ENCODE data around the gene FILIP1L.

The FILIP1L gene

GRCh38 chr3:100039075-100039474 is 75.2 kb downstream of the FILIP1L start:
- DNase-seq = no peak

DNA sequence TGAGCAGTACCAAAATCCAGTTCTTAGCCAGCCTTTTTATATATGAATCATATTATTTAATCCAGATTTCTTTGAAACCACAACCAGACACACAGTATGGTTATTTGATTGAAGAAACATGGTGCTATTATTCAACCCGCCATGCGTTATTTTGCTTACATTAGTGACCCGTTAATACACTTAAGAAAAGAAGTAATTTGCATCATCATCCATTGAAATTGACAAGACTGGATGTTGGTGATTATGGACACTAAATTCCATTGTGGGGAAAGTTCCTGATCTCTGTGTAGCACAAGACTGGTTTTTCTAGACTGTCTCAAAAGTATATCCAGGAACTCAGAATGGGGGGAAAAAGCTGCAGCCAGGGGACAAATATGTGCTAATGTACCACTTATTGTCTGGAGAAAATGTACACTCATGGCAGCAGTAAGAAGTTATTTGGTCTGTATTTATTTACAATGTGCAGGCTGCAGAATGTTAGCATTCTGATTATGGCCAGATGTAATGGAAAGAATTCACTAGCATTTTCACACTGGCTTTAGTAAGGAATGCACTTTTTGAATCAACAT is 80.3 kb downstream of the FILIP1L start:
- no peak for DNase-seq

DNA sequence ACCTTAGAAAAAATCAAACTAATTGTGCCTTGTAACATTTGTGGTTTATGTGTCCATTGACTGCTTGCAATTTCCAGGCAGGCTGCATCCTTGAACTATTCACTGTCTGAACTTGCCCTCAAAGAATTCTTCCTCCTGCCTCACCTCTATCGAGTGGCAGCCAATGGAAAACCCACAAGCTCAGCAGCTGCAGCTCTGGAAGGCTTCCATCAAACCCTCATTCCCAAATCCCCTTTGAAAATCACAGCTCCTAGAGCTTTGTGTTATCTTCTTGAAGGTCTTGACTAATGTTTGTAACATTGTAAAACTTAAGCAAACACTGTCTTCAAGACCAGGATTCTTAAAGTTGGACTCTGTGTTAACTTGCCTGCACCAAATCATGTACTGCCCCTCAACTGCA is 81.1 kb downstream of the FILIP1L start:
- no peak for DNase-seq

- no peak for DNase-seq
These were observed 82.1 kb downstream of the FILIP1L start for GRCh38 chr3:100032243-100032642.

DNA sequence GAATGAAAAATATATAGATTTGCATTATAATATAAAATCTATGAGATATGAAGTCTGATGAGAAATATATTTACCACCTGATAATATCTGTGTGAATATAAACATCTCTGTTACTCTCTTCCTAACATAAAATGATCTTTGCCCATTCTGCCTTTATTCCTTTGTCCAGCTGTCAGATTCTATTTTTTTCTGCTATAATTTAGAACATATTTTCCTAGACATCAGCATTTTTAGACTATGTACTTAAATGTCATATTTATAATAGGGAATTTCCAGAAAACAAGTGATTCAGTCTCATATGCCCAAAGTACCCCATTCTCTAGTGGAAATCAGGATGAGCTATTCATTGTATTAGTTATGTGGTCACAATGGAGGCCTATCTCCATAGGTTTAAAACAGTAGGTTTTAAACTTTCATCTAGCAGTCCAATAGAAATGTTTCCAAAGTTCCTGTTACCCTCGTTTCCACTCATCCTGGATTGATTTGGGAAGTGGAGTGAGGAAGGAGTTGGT is 83.3 kb downstream of the FILIP1L start:
- no peak for DNase-seq

- no peak for DNase-seq
These were observed 84.0 kb downstream of the FILIP1L start for GRCh38 chr3:100030346-100030745.

- DNase-seq = no peak
These were observed 84.6 kb downstream of the FILIP1L start for GRCh38 chr3:100029689-100030088.

DNA sequence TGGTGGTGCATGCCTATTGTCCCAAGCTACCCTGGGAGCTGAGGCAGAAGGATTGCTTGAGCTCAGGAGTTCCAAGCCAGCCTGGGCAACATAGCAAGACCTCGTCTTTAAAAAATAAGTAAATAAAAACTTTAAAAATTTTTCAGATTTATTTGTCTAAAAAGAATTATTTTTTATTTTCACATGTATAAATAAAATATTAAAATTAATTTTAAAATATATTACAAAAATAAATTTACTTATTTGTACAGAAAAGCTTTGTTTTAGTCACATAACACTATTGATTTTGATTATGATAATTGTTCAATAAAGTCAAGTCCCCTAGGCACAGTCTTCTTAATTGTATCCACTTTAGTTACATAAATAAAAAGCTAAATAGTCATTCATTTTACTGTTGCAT is 85.2 kb downstream of the FILIP1L start:
- no peak for DNase-seq

GRCh38 chr3:100027321-100027720 is 87.0 kb downstream of the FILIP1L start:
- no peak for DNase-seq

DNA sequence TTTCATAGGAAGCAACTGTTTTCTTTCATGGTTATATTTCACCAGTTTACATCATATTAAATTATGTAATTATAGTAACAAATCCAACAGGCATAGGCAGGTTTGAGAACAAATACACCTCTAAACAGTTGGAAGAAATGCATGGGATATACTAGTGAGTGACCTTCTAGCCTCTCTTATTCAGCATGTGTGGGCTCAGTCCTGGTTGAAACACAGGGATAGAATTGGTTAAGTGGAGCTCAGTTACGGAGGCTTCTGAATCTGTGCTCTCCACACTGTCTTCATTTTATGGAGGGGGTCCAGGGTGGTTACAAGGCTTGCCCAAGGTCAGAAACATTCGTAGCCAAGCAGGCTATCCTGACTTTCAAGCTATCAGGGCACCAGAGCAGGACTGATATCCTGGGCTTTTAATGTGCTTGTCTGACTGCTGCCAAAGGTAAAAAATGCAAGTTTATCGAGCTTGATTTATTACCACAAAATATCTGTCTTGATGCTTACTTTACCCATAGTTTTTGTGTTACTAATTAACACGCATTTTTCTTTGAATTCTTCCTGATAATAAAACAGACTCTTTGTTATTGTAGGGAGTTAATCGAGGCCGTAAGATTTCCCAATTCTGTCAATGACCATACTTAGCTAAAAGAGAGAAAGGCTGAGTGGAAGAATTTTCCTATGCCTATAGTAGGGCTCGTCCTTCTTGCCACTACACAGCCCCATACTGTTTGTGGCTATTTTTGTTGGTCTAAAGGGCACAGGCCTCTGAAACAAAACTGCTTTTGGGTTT is 89.6 kb downstream of the FILIP1L start:
- DNase-seq = no peak

DNA sequence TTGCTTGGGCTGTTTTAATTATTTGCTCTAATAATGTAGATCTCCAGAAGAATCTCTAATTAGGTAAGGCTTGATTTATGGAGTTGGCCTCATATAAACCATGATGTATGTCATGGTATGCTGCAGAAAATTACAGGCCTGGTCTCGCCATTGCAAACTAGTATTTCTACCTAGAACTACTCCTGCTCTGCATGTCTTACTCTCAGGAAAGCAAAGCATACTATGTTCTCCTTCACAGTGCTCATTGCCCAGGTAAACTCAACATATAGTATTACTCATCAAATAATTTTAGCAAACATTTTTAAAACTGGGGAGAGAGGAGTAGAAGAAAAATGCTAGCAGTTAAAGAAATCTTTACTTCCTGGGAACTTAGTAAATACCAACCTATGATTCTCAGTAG is 90.7 kb downstream of the FILIP1L start:
- DNase-seq = no peak

DNA sequence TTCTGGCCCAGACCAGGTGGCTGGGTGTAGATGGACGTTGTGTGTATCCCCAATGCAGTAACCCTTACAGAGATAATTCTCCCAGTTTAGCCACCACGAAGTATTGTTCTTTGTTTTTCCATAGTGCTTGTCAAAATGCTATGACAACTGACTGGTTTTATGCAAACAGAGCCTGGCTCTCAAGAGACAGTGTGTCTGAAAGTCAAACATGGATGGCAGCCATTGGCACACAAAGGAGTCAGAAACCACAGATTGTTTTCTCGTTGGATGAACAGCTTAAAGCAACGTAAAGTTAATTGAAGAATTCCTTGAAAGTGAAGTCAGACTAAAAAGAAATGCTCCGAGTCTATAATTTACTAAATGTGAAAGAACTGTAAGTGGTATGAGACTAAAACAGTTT is 91.2 kb downstream of the FILIP1L start:
- no peak for DNase-seq

DNA sequence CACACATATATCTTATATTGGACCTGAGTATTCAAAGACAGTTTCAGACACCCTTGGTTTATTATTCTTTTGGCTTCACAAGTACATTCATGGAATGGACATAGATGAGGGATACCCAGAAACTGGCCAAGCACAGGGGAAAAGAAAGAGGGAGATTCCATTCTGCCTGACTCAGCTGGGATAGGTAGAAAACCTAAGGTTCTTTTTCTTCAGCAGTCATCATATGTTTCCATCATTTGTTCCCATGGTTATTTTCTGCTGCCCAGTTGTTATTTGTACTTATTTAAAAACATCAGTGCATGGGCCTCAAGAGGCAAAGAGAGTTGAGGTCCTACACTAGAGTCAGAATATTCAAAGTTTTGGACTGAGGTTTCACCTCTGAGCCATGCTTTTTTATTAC is 91.8 kb downstream of the FILIP1L start:
- no peak for DNase-seq

- DNase-seq = no peak
These were observed 93.2 kb downstream of the FILIP1L start for GRCh38 chr3:100020876-100021644.

- no peak for DNase-seq
These were observed 94.6 kb downstream of the FILIP1L start for GRCh38 chr3:100019719-100020118.

GRCh38 chr3:100018806-100019205 is 95.5 kb downstream of the FILIP1L start:
- no peak for DNase-seq

DNA sequence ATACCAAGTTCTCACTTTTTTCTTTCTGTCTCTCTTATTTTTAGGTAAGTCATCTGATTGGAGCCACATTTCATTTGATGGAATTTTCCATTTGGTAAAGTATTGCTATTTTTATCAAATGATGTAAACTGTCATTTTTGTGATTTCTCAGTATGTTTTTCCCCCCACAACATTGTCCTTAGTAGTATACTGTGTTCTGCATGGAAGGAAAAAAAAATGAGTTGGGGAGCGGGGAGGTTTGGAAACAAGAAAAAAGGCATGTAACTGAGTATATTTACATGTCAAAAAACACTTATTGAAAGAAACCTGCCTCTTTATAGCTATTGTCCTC is 104.2 kb downstream of the FILIP1L start:
- DNase-seq = no peak

DNA sequence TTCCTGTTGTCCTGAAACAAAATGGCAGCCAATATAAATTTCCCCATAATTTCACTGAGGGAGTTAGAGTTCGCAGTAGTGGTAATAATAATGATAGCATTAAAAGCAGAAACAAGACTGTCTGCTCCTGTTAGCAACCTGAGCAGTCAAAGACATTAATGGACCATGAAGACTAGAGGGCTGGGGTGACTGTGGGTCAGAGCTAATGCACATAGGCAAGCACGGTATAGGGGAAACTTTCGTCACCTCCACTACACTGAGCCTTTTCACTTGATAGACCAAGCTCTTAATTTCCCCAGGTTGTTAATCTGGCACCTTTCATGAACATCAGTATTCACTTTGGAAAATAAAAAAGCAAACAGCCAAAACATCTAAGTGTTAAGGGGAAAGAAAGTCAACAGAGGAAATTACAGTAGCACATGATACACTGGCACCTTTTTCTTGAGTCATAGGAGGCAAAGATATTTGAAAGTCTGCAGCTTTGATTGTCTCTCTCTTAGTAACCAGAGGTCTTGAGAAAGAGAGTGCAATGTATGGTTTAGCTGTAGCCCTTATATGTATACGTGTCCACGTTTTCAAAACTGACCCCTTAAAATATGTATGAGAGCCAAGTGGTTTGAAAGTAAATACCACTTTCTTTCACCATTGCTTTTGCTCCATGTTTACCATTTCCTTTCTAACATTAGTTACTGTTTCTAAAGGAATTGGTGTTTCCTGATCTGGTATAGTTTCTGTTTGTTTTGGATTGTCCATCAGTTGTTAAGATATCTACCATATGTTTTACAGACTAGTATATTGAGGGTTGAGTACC is 104.8 kb downstream of the FILIP1L start:
- DNase-seq = no peak

DNA sequence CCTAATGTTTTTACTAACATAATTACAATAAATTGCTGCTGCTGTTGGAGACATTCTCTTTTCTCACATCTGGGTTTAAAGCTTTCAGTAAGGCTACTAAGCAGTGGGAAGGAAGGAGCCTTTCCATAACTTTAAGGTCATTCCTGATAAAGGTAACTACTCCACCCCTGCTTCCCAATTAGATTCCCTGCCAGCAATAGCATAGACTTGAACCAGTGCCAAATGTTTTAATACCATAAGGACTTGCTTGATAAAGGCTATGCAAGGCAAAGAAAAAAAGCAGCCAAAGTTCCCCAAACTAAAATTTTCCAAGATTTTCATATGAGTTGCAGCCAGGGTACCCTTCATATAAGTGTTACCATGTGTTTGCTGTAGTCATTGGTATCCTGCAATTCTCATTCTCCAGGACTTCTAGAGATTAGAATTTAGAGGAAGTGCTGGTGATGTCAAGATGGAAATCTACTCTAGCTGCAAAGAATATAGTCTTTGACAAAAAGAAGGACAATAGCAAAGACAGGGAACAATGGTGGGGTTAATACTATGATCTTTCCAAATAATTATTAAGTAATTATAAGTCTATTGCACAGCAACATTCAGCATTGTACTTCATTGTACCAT is 106.1 kb downstream of the FILIP1L start:
- DNase-seq = no peak

DNA sequence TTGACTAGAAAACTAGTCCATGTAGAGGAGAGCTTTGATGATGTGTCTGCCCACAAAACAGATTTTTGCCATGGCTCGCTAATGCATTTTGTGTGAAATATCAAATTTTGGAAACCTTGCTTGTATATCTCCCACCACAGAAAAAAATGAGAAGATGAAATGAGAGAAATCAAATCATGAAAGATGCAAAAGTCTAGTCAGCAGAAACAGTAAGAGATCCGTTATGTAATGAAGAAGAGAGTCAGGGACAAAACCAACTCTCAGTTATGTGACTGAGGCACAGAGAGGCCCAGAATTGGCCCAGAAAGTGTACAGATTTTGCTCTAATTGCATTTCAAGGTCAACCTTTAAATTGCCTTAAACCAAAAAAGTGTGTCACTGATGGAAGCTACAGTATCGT is 107.0 kb downstream of the FILIP1L start:
- no peak for DNase-seq

DNA sequence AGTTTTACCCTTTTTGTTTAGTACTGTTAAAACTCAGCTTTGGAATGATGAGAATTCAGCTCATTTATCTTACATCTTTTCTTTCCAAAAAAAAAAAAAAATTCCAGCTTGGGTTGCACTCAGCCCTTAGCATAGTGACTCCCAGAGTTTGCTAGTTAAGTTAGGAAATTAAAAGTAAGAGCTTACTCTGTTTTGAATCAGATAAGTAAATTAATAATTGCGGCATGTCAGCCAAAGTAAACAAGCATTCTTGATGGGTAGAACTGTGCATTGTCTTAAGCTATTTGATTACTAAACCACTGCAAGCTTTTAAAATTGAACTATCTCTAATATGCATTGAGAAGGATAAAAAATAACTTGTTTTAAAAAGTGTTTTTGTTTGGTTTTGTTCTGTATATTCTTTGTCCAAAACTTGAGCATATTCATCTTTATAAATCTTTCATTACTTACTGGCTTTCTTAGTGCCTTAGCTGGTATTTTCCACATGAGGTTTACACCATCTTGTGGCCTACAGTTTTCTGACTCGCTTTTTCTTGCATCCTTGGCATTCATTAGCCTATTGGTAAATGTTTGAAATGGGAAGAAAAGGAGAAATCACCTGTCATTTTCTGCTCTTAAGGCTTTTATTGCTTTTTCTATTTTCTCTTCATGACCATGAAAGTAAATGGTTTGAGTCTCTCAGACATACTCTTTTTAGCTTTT is 107.6 kb downstream of the FILIP1L start:
- DNase-seq = no peak
